ENCODE data around the gene MRLN.

DNA sequence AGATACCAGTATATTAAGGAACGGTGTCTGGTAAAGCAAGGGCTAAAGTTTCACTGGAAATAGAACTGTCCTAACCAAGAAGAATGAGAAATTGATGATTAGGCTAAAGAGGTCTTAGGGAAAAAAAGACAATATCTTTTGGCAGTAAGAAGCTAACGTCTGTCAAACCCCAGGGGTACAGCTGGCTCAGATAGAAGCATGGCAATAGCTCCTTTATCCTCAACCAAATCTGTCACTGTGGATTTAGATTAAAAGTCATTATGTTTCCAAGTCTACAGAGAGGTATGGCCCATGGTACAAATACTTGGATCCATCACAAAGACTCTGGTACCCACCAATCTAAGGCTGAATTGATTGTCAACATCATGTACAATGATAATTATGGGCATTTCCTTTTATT lies 35.0 kb downstream of the MRLN start:
- no peak for TF ChIP-seq TAF1 (IDR thresholded peaks at IDR 0.05; ENCODE audit: low read depth, low read length)
- no peak for TF ChIP-seq POLR2AphosphoS5 (IDR thresholded peaks at IDR 0.05; ENCODE audit: low read depth, low read length)
- no peak for TF ChIP-seq POLR2A (IDR thresholded peaks at IDR 0.05; ENCODE audit: low read depth, low read length)
